HG03025 (cell line): ENCODE data around the gene CAPN2.
"Not testable (repeated sequence)": the region's sequence is repeated elsewhere in the genome, so short reads cannot be mapped to it uniquely, and the experiment has no call there.

ENCODE experiments used
- ATAC-seq: cut with Tn5 transposase; IDR thresholded peaks from one replicate; pipeline ENCODE4 v1.9.1; 2021; ENCODE audit warnings: mild to moderate bottlenecking, moderate library complexity; ENCODE audit not compliant: unreplicated experiment, low FRiP score

The CAPN2 gene

DNA sequence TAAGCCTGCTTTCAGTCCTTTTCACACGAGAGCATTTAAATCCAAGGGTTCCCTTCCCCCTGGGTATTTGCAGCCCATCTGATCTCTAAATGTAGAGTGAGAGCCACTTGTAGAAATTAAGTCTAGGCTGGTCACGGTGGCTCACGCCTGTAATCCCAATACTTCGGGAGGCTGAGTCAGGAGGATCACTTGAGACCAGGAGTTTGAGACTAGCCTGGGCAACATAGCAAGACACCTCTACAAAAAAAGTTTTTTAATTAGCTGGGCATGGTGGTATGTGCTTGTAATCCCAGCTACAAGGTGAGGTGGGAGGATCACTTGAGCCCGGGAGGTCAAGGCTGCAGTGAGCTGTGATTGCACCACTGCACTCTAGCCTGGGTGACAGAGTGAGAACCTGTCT lies 24.3 kb downstream of the CAPN2 start:
- ATAC-seq = not testable (repeated sequence)

DNA sequence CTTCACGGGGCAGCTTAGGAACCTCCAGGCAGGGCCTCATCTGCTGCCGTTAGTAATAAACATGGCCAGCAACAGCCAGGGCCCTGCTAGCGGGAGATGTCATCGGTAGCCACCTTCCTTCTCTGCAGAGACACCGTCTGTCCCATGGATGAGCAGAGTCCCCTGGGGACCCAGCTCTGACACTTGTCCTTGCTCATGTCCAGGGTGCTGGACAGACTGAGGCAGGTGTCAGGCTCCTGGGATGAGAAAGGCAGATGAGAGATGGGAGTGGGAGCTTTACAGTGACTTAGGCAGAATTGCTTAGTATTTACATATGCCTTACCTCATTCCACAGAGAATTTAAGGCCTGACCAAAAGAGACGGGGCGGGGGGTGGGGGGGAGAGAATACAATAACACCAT lies 25.0 kb downstream of the CAPN2 start:
- ATAC-seq = no peak

DNA sequence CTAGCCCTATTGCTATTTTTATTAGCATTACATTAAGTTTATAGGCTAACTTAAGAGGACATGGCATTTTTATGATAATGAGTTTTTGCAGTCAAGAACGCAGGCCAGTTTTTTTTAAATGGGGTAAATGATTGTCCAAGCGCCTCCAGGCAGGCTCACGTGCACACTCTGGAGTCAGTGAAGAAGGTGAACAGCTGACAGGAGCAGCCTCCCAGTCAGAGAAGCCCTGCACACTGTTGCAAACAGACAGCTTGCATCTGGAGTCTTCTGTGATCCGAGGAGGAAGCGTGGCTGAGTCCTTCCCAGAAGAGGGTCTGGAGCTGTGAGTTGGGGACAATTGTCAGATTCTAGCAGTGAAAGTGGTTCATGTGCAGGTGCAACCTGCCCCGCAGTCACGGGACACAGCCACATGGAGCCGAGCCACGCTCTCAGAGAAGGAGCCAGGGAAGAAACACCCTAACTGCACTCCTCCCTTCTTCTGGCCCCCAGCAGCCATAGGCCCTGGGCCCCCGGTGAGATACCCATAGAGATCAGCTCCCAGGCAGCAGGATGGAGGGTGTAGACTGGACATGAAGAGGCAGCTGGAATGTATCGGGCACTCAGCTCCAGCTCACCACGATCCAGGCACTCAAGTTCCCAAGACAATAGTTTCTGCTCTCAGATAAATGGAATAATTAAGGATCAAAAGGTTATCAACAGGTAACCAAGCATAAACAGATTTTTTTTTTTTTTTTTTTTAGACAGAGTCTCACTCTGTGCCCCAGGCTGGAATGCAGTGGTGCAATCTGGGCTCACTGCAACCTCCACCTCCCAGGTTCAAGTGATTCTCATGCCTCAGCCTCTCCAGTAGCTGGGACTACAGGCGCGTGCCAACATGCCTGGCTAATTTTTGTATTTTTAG lies 26.4 kb downstream of the CAPN2 start:
- ATAC-seq = no peak

DNA sequence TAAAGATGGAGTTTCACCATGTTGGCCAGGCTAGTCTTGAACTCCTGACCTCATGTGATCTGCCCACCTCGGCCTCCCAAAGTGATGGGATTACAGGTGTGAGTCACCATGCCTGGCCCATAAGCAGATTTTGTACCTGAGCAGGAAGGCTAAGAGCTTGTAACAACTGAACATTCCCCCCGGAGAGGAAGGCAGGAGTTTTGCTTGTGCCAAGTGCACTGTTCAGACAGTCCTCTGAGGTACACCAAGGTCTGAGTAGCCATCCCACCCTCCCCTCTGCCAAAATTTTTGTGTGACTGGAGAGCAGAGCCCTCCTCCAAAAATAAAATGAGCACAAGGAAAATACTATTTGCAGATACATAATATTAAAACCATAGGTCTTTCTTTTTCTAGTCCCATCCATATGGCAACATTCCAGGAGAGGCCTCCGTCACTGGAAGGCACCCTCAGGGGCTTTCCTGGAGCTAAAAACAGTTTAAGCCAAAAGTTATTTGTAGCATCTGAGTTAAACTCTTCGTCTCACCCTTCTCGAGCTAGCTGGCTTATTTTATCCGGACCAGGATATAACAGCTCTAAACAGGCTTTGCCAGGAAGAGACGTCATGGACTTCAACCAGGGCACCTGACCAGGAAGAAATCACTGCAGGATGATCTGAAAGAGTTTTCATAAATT lies 27.2 kb downstream of the CAPN2 start:
- no peak for ATAC-seq

DNA sequence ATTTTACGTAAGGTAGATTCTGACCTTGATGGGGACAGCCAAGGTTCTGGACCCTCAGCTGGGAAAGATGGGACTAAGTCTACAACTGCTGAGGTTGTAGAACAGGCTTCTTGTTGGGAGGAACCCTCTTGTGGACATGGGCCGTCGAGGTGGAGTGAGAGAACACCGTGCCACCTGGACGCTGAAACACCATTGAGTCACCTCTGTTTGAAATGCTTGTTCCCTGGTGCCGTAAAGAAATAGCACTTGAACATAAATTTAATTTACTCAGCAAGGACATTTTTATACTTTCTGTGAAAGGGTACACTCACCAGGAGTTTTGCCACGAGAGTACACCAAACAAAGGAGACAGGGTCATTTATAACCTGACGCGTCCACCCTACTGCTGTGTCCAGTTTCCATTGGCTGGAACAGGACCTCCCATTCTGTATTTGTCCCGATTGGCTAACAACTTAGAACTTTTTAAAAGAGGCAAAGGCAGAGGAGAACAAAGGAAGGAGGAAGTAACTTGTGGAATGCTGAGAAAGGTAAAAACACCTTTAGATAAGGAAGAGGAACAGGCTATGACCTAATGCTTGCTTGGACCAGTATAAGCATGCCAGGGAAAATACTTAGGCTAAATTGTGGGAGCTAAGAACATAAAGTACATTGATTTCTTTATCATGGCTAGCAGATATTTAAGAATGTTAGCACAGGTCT lies 27.8 kb downstream of the CAPN2 start:
- ATAC-seq = not testable (repeated sequence)

DNA sequence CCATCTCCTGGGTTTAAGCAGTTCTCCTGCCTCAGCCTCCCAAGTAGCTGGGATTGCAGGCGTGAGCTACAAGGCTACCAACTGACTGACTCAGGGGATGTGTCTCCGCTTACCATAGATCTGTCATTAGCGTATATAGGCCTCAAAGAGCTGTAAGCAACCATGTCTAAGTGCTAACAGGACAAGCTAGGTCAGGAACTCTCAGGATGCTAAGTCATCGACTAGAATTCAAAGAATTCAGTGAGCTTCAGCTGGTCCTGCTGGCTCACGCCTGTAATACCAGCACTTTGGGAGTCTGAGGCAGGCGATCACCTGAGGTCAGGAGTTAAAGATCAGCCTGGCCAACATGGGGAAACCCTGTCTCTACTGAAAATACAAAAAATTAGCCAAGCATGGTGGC lies 29.5 kb downstream of the CAPN2 start:
- no peak for ATAC-seq

DNA sequence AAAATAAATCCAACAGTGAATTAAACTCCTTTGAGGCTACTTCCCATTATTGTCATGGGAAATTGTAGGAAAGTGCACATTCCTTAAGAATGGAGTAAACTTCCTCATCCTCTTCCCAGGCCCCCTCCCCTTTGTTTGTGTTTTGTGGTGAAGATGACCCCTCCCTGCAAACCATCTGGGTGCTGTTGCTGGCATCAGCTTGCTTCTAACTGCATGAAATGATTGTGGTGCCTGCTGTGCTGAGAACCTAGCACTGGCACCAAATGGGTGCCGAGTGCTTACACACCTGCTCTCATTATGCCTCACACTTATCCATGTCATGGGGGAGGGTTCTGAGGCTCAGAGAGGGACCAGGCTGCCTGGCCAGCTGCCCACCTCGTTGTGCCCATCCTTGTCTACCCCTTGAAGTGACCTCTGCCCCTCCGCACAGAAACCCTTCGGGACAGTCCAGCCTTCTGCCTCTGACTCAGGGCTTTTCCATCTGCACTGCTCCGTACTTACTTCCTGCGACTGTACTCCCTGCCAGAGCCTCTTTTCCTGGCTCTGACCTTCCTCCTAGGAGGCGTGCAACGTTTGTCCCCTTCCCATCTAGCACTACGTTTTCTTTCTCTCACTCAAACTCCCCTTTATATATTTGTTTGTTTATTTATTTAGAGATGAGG lies 30.6 kb downstream of the CAPN2 start:
- no peak for ATAC-seq

DNA sequence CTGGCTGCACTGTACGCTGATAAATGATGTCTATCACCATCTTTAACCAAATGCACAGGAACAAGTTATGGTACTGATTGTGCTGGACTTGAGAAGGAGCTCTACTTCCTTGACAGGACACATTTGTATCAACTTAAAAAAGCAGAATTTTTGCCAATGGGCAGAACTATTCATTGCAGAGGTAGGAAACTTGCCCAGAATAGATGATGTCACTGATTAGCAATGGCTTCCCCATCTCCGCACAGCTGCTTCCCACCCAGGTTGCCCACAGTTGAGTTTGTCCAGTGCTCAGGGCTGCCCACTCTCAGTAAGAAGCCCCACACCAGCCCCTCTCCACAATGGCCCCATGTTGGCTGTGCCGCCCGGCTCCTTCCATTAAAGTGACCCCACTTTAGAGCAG lies 33.4 kb downstream of the CAPN2 start:
- no peak for ATAC-seq

DNA sequence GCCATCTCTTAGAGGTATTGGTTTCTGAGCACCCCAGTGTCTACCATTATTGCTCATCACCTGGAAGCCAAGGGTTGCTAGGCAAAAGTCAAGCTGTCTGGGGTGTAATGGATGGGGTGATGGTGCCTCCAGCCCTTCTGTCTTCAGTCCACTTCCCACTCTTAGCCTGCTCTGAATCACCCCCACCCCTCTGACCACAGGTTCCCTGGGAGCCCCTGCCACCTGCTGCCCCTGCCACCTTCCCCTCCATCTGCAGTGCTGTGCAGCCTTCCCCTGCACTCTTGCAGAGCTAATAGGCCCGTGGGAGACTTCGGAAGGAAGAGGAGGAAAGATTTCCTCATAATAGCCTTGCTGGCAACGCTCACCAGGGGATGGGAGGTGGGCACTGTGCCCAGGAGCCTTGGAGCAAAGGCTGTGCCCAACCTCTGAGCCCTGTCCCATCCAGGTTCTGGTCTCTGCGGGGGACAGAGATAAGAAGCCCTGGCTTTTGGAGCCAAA lies 35.5 kb downstream of the CAPN2 start:
- ATAC-seq = no peak

DNA sequence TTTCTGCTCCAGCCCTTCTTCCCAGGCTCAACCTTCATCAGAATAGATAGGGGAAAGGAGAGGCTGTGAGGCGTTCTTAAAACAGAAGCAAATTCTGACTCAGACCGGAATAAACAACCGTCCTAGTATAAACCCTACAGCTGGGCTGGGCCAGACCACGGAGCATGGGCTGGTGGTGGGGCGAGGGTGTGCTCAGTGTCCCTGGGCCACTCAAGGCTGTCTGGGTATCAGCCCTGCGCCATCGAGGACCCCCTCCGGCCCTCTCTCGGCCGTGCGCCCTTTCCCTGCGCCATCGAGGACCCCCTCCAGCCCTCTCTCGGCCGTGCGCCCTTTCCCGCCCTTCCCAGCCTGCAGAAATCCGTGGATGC lies 36.0 kb downstream of the CAPN2 start:
- ATAC-seq = peak; percentile 62

DNA sequence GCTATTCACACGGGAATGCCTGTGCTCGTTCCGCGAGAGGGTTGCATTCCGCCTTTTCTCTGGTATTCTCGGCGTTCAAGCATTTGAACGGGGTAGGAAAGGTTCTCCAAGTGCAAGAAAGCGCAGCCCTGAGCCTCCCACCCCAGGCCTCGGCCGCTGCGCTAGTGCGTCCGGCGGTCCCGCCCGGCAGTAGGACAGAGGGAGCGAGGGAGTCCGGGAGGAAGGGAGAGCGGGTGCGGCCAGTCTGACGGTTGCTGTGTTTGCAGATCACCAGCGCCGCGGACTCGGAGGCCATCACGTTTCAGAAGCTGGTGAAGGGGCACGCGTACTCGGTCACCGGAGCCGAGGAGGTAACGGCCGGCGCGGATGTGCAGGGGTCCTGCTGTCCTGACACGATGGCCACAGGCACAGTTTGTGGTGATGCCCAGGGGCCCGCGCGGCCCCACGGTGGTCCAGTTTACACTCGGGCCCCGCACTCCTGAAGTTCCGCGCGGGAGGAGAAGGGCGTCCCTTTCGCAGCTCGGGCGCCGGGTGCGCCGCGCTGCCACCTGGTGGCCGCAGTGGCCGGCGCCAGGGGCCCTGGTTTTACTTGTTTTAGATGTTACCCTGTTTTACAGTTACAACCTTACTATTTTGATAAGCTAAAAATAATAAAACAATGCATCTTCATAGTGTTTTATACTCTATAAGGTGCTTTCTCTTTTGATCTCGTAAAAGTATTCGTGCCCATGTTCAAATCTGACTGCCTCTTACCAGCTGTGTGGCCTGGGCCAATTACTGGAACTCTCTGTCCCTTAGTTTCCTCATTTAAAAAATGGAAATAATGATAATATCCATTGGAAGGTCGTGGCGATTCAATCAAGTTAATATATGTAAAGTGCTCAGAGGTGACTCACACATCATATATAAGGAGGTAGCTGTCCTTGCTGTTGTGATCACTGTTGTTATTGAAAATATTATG lies 36.7 kb downstream of the CAPN2 start:
- peak; percentile 61 for ATAC-seq

DNA sequence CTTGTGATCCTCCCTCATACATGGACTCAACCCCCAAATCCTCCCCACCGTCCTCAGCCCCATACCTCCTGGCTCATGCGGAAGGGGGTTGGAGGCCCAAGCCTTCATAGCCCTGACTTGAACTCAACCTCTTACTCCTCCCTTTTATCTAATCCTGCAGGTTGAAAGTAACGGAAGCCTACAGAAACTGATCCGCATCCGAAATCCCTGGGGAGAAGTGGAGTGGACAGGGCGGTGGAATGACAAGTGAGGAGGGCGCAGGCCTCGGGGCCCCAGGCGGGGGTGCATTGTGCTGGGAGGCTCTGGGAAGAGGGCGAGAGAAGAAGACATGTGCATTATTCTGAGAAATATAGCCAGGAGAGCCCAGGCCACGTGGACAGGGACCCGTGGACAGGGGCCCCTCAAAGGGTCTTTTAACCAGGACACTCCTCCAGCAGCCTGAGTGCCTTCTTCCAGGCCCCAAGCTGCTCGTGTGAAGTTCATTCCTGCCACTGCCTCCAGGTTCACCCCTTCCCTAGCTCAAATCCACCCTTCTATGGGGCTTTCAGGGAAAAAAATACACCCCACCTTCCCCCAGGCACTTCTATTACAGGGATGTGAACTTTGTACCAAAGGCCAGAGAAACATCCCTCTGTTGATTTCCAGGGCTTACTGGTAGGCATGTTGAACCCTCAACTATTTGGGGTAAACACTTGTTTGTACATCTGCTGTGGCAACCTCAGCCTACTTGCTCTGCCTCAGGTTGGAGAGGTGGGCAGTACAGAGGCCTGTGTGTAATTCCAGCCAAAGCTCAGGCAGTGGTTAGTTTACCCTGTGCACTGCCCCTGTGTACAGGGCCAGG lies 38.6 kb downstream of the CAPN2 start:
- ATAC-seq = no peak

DNA sequence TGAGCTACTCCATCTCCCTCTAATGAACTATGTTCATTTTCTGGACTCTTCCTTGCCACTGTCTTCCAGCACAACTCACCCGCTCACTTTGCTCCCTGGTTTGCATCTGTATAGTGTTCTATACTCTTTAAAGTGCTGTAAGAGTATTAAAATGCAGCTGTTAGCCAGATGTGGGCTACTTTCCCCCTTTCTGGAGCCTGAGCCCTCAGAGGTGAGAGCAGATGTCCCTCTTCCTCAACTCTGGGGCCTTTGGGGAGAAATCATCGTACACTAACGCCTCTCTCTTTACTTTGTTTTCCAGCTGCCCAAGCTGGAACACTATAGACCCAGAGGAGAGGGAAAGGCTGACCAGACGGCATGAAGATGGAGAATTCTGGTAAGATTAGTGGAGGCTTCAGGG lies 39.4 kb downstream of the CAPN2 start:
- ATAC-seq = no peak

DNA sequence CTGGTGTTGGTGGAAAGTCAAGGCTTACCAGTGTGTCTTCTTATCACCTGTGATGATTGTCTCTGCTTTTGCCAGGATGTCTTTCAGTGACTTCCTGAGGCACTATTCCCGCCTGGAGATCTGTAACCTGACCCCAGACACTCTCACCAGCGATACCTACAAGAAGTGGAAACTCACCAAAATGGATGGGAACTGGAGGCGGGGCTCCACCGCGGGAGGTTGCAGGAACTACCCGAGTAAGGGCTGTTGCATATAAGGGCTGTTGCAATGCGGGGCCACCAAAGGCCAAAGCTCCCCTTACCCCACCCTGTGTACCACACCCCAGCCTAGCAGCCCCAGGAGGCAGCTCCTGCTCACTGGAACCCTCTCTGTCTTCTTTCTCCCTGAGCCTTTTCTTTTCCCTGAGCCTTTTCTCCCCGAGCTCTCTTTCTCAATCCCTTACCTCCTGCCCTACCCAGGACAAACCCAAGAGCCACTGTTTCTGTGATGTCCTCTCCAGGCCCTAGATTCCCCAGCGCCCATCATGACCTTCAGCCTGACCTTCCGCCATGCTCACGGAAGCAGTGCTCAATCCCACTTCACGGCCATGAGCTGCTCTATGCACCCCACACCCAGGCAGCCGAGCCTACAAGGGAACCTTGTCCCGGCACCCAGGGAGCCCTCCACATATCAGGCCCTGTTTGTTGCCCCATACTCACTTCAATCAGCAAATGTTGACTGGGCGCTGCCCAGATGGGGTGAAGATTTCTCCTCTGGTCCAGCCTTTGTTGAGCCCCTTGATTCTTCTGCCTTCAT lies 40.6 kb downstream of the CAPN2 start:
- no peak for ATAC-seq

DNA sequence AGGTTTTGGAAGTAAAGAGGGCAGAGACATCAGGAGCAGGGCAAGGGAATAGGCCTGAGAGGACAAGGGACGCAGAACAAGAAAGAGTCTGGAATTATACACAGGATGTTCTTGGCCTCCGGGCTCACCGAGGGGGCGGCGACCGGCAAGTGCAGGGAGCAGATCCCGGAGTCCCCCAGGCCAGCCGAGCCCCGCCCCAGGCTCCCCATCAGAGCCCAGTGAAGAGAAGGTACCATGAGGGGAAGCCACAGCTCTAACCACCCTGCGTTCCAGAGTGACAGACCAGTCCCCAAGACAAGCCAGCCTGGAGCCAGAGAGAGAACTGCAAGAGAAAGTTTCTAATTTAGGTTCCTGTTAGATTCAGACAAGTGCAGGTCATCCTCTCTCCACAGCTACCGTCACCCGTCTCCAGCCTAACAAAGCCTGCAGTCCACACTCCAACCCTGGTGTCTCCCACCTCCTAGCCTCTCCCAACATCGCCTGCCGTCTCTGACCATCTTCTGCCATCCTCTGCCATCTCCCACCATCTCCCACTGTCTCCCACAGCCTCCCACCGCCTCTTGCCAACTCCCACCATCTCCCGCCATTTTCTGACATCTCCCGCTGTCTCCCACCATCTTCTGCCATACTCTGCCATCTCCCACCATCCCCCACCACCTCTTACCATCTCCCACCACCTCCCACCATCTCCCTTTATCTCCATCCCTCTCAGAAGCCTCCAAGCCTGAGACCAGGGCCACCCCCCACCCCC lies 42.5 kb downstream of the CAPN2 start:
- no peak for ATAC-seq

DNA sequence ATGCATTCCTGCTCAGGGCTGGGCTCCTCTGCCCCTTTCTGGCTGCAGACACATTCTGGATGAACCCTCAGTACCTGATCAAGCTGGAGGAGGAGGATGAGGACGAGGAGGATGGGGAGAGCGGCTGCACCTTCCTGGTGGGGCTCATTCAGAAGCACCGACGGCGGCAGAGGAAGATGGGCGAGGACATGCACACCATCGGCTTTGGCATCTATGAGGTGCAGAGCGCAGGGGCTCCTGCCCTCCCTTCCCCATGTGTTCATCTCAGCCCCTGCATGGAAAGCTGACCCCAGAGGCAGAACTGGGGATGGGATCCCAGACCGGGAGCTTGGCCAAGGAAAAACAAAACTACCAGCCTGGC lies 43.1 kb downstream of the CAPN2 start:
- no peak for ATAC-seq
